ENCODE data around the gene GRB10.

- no peak for TF ChIP-seq CTCF (conservative IDR thresholded peaks at IDR 0.05; ENCODE audit: low read depth in 2 of 2)
- TF ChIP-seq ETS1 (IDR thresholded peaks at IDR 0.05), result no peak
- TF ChIP-seq EZH2 (IDR thresholded peaks at IDR 0.05; ENCODE audit: low read depth, unreplicated experiment), result no peak
- no peak for TF ChIP-seq STAT1 (IDR thresholded peaks at IDR 0.05; ENCODE audit: unreplicated experiment)
- no peak for TF ChIP-seq EZH2phosphoT487 (IDR thresholded peaks at IDR 0.05; ENCODE audit: unreplicated experiment)
- no peak for TF ChIP-seq POLR2AphosphoS5 (IDR thresholded peaks at IDR 0.05; ENCODE audit: low read depth)
- TF ChIP-seq REST (IDR thresholded peaks at IDR 0.05; ENCODE audit: unreplicated experiment), result no peak
- TF ChIP-seq CREB1 (CRISPR knock-in tag; IDR thresholded peaks at IDR 0.05; ENCODE audit: low read depth), result no peak
These were observed 52.0 kb downstream of the GRB10 start for GRCh38 chr7:50730446-50731400.

Measured in GM23338 (cell line).